OCI-LY1 (cell line): ENCODE results near the gene RASGEF1B.

ENCODE experiments used
- EZH2 ChIP-seq: fragments of 200-600 bp; sonication (generic), shearing (Covaris generic); IDR thresholded peaks from 2 replicates; pipeline ENCODE4 v1.8.0; 2017; ENCODE audit warnings: borderline replicate concordance, mixed run types, mild to moderate bottlenecking, antibody characterized with exemption, low read length, moderate library complexity, mixed read lengths
- TF ChIP-seq, protein P1 (sequence below): fragments of 200-600 bp; sonication (generic), shearing (Covaris generic); IDR thresholded peaks from 2 replicates; pipeline ENCODE4 v1.5.1; 2017; ENCODE audit warnings: mild to moderate bottlenecking, antibody characterized with exemption, low read length, moderate library complexity, mixed read lengths

DNA sequence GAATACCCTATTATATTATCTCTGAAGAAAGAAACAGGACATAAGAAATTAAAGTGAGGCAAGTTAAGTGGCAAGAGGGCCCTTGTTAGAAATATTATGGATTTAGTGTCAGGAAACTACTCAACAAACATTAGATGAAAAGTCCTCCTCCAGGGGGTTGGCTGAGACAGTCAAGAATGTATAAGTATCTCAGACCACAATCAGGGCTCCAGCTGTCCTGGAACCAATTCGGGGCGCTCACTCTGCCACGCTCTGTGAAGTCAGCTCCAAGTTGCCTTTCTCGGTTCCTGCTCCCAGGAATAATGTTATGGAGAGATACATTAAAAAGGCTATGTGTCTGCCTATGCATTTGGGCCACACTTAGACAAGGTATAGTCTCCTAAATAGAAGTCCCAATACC lies 73.3 kb downstream of the RASGEF1B start:
- TF ChIP-seq, protein P1, sequence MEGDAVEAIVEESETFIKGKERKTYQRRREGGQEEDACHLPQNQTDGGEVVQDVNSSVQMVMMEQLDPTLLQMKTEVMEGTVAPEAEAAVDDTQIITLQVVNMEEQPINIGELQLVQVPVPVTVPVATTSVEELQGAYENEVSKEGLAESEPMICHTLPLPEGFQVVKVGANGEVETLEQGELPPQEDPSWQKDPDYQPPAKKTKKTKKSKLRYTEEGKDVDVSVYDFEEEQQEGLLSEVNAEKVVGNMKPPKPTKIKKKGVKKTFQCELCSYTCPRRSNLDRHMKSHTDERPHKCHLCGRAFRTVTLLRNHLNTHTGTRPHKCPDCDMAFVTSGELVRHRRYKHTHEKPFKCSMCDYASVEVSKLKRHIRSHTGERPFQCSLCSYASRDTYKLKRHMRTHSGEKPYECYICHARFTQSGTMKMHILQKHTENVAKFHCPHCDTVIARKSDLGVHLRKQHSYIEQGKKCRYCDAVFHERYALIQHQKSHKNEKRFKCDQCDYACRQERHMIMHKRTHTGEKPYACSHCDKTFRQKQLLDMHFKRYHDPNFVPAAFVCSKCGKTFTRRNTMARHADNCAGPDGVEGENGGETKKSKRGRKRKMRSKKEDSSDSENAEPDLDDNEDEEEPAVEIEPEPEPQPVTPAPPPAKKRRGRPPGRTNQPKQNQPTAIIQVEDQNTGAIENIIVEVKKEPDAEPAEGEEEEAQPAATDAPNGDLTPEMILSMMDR = no peak
- no peak for TF ChIP-seq EZH2
